ENCODE data around the gene AOX1. TPM values are rescaled to one million over a fixed set of nuclear protein-coding genes. Genes with fewer than 3 reads are reported as not detected.

AOX1 gene
- total and polyA plus RNA-seq, 2 donors (not counting 1 experiment from before 2014, with no cell fraction given) = 0.18 TPM; not detected in 1

DNA sequence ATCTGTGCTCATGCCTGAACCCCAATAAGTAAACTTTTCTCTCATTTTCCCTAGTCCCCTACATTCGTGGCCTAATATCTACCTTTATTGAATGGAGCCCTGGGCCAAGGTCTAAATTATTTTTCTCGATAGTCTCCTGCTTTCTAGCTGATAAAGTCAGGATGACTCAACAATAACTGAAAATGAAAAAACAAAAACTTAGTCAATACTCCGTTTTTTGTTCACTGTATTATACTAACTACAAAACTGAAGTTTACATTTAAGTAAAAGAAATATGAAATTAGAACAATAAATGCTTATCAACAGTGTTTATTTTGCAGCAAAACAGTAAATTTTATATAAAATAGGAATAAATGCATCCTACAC, 32.2 kb downstream of the AOX1 start:
- no peak overlapping the region for H3K4me3 Mint-ChIP-seq
- Histone ChIP-seq H3K27me3 (replicated peaks in 1 of 4; ENCODE audit: control extremely low read depth in 1 of 4, control insufficient read depth in 3 of 4, insufficient read depth in 4 of 4, low read length in 3 of 4) (no peaks in the 10 kb centered on the region), H3K9me3 (ENCODE audit: control extremely low read depth in 1 of 3, control insufficient read depth in 2 of 3, insufficient read depth in 1 of 3, low read length in 2 of 3) (no peaks in the 10 kb centered on the region), H3K27ac (ENCODE audit: low read length in 2 of 2) (no peak overlapping the region), H3K79me2 (ENCODE audit: control insufficient read depth, insufficient read depth, low read length) (no peaks in the 10 kb centered on the region), H3K36me3 (replicated peaks in 1 of 2; ENCODE audit: control extremely low read depth in 1 of 2, control insufficient read depth in 1 of 2, extremely low read depth in 1 of 2, insufficient read depth in 2 of 2, low read length in 1 of 2) (no peaks in the 10 kb centered on the region), H3K4me2 (replicated peaks; ENCODE audit: low read depth, low read length, poor library complexity, severe bottlenecking) (no peak overlapping the region), H2AFZ (ENCODE audit: insufficient read depth, low read depth, low read length, poor library complexity, severe bottlenecking) (no peak overlapping the region), H3K4me3 (ENCODE audit: control extremely low read depth in 1 of 5, extremely low read depth in 1 of 5, insufficient read depth in 1 of 5, low read depth in 2 of 5, low read length in 4 of 5) (no peak overlapping the region), H3K9ac (ENCODE audit: low read length) (no peak overlapping the region), H3K4me1 (ENCODE audit: control insufficient read depth in 2 of 2, insufficient read depth in 2 of 2, low read length in 2 of 2) (peaks cover 0 to 5% of the 10 kb centered on the region in 2 donors), H4K20me1 (ENCODE audit: control insufficient read depth, insufficient read depth, low read length, poor library complexity, severe bottlenecking) (no peaks in the 10 kb centered on the region)
- intact Hi-C loops (cut with micrococcal nuclease) = no loop called here
- H3K4me1 Mint-ChIP-seq = peaks cover 17% of the 10 kb centered on the region
- TF ChIP-seq EZH2 (IDR thresholded peaks at IDR 0.05; ENCODE audit: borderline replicate concordance, insufficient read depth, low read depth, low read length, poor library complexity, severe bottlenecking) = no peak
- TF ChIP-seq CTCF (IDR thresholded peaks at IDR 0.05) = no peak
- CTCF ChIA-PET = no interaction called here
- ATAC-seq (ENCODE audit: low read depth) (no peak), DNase-seq (no peak)
- 63% methylated on average over 2 of the region's 3 CpGs for WGBS (ENCODE audit: insufficient coverage)
- H3K27ac Mint-ChIP-seq = no peak overlapping the region
- POLR2A ChIA-PET = no interaction called here
- no peaks in the 10 kb centered on the region for H3K9me3 Mint-ChIP-seq (ENCODE audit: insufficient read depth)
- H3K27me3 Mint-ChIP-seq = peaks cover 18% of the 10 kb centered on the region

DNA sequence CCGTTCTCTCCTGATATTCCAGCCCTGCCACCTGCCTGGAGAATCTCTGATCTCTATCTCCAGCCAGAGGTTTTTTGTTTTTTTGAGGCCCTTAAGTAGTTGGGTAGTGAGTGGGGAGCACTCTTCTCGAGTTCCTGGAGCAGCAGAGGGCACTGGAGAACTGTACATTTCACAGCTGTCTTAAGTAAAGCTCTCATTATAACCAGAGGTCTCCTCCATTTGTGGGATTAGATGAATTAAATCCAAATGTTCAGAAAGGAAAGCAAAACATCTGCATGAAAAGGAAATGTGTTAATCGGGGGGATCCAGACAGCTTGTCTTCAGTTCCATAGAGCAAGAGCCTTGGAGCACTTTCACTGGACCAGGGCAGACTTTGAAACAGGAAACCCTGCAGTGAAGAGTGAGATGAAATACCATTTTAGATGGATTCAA, 32.8 kb downstream of the AOX1 start:
- no peak overlapping the region for H3K4me3 ChIP-seq (ENCODE audit: control extremely low read depth in 1 of 5, extremely low read depth in 1 of 5, insufficient read depth in 1 of 5, low read depth in 2 of 5, low read length in 4 of 5)
- ChIA-PET POLR2A (no interaction called here), CTCF (interaction anchor here (0.6 kb wide), 1 partner anchor 212 kb away, joined by 3 read pairs; no protein-coding TSS in a partner anchor)
- H3K4me3 Mint-ChIP-seq = no peak overlapping the region
- intact Hi-C loops (cut with micrococcal nuclease) = no loop called here
- peak overlapping the region; percentile 38 for H2AFZ ChIP-seq (ENCODE audit: insufficient read depth, low read depth, low read length, poor library complexity, severe bottlenecking)
- H3K4me1 Mint-ChIP-seq = peaks cover 17% of the 10 kb centered on the region
- DNase-seq (peak; percentile 5), ATAC-seq (ENCODE audit: low read depth) (no peak)
- H3K9me3 ChIP-seq (ENCODE audit: control extremely low read depth in 1 of 3, control insufficient read depth in 2 of 3, insufficient read depth in 1 of 3, low read length in 2 of 3) = no peaks in the 10 kb centered on the region
- H3K9ac ChIP-seq (ENCODE audit: low read length) = no peak overlapping the region
- peaks cover 0 to 5% of the 10 kb centered on the region in 2 donors for H3K4me1 ChIP-seq (ENCODE audit: control insufficient read depth in 2 of 2, insufficient read depth in 2 of 2, low read length in 2 of 2)
- H3K27me3 Mint-ChIP-seq = peaks cover 18% of the 10 kb centered on the region
- H3K79me2 ChIP-seq (ENCODE audit: control insufficient read depth, insufficient read depth, low read length) = no peaks in the 10 kb centered on the region
- H4K20me1 ChIP-seq (ENCODE audit: control insufficient read depth, insufficient read depth, low read length, poor library complexity, severe bottlenecking) = no peaks in the 10 kb centered on the region
- no peak overlapping the region for H3K4me2 ChIP-seq (replicated peaks; ENCODE audit: low read depth, low read length, poor library complexity, severe bottlenecking)
- no peaks in the 10 kb centered on the region for H3K27me3 ChIP-seq (replicated peaks in 1 of 4; ENCODE audit: control extremely low read depth in 1 of 4, control insufficient read depth in 3 of 4, insufficient read depth in 4 of 4, low read length in 3 of 4)
- WGBS (ENCODE audit: insufficient coverage) = no CpG with 5 or more reads among the region's 3 CpGs
- no peak overlapping the region for H3K27ac ChIP-seq (ENCODE audit: low read length in 2 of 2)
- H3K9me3 Mint-ChIP-seq (ENCODE audit: insufficient read depth) = no peaks in the 10 kb centered on the region
- TF ChIP-seq CTCF (IDR thresholded peaks at IDR 0.05) (no peak), EZH2 (IDR thresholded peaks at IDR 0.05; ENCODE audit: borderline replicate concordance, insufficient read depth, low read depth, low read length, poor library complexity, severe bottlenecking) (no peak)
- no peak overlapping the region for H3K27ac Mint-ChIP-seq
- H3K36me3 ChIP-seq (replicated peaks in 1 of 2; ENCODE audit: control extremely low read depth in 1 of 2, control insufficient read depth in 1 of 2, extremely low read depth in 1 of 2, insufficient read depth in 2 of 2, low read length in 1 of 2) = no peaks in the 10 kb centered on the region

All from B cell (primary cell).